GM10266 (cell line): Measurements from ENCODE around the gene PTPRQ.

Experiments
- DNase-seq: peaks from one replicate; pipeline ENCODE4 v3.0.0; 2012; ENCODE audit errors: extremely low spot score
- CTCF ChIP-seq: IDR thresholded peaks from 2 replicates; pipeline ENCODE4 v1.5.1; 2012; ENCODE audit warnings: mild to moderate bottlenecking, low read depth; ENCODE audit not compliant: control insufficient read depth, insufficient read depth; ENCODE audit errors: missing control alignments

PTPRQ gene

GRCh38 chr12:80632835-80633234 is 188.8 kb downstream of the PTPRQ start:
- no peak for DNase-seq
- peak; percentile 43 for TF ChIP-seq CTCF

GRCh38 chr12:80634903-80635302 is 190.9 kb downstream of the PTPRQ start:
- DNase-seq, result no peak
- TF ChIP-seq CTCF, result no peak

- DNase-seq, result no peak
- no peak for TF ChIP-seq CTCF
These were observed 192.8 kb downstream of the PTPRQ start for GRCh38 chr12:80636832-80637231.

GRCh38 chr12:80641936-80642335 is 197.9 kb downstream of the PTPRQ start:
- TF ChIP-seq CTCF, result no peak
- DNase-seq, result no peak

GRCh38 chr12:80643961-80644360 is 199.9 kb downstream of the PTPRQ start:
- no peak for TF ChIP-seq CTCF
- no peak for DNase-seq

- no peak for TF ChIP-seq CTCF
- no peak for DNase-seq
These were observed 204.8 kb downstream of the PTPRQ start for GRCh38 chr12:80648881-80649280.

- DNase-seq, result no peak
- no peak for TF ChIP-seq CTCF
These were observed 211.7 kb downstream of the PTPRQ start for GRCh38 chr12:80655751-80656150.
